Dermis blood vessel endothelial cell (primary cell): ENCODE measurements around the gene TARM1. TPM values are rescaled to one million over a fixed set of nuclear protein-coding genes. Genes with fewer than 3 reads are reported as not detected.
"Not testable (repeated sequence)": the region's sequence is repeated elsewhere in the genome, so short reads cannot be mapped to it uniquely, and the experiment has no call there.

ENCODE experiments used
- DNase-seq: peaks from one replicate; pipeline ENCODE4 v3.0.0; 2010
- total RNA-seq: library from RNA; depleted of rRNA; stranded (reverse); fragments of >200 nt; gene quantifications from 2 replicates; pipeline ENCODE4 v1.2.3, GENCODE V29; 2014

TARM1 gene
- total RNA-seq = not detected in 2 replicates

DNA sequence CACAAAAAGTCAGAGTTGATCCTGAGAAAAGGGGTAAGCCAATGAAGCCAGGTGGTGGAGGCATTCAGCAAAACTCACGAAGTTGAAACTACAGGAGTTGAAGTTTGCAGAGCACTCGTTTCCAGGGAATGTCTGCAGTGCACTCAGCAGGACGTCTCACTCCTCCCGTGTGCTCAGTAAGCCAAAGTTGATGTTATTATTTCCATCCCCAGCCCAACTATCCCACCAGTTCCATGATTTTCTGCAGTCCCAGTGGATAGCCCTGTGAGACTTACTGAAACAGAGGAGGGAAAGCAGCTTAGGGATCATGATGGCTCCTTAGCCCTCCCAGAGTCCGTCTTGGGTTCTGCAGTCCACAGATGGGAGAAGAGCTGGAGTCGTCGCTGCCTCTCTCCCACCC is at the start of gene TARM1:
TARM1 (minus strand) TSS at position 334 of the 400 bp plus-strand sequence; CDS start at position 309, 25 bp downstream.
- no peak for DNase-seq

DNA sequence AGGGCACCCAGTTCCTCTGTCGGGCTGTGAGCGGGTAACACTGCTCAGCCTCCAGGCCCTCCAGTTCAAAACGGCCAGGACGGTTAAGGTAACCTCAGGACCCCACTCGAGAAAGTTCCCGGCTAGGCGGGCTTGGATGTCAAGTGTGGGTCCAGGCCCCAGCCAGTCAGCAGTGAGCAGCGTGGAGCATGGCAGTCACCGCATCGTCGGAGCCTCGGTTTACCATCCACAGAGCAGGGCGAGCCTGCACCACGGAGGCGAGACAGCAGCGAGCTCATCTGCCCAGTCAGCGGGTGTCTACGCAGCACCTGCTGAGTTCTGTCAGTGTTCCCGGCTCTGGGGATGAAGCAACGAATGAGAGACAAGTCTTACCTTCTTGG is 48.4 kb upstream of the TARM1 start:
- no peak for DNase-seq

DNA sequence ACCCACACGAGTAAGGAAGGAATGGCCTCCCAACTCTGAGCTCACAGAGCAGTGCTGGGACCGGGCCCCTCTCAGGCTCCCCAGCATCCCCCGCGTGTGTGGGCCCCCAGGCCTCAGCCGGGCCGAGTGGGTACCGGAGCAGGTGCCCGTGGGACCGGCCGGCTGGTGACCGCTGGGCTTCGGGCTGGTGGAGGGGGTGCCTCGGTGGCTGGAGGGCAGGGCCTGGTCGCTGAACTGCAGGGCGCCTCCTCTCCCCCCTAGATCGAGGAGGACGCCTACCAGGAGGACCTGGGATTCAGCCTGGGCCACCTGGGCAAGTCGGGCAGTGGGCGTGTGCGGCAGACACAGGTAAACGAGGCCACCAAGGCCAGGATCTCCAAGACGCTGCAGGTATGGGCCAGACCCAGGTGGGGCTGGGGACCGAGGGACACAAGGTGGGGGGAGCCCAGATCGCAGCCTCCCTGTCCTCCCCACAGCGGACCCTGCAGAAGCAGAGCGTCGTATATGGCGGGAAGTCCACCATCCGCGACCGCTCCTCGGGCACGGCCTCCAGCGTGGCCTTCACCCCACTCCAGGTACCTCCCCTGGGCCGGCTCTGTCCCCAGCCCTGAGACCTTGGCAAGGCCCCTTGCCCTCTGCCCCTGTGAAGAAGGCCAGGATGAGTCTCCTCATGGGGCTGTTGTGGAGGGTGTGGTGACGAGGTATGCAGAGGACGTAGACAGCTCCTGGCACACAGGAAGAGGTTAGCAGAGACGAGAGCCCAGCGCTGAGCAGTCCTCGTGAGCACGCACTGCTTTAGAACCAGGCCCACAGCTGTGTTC is 47.8 kb upstream of the TARM1 start:
- DNase-seq = no peak

DNA sequence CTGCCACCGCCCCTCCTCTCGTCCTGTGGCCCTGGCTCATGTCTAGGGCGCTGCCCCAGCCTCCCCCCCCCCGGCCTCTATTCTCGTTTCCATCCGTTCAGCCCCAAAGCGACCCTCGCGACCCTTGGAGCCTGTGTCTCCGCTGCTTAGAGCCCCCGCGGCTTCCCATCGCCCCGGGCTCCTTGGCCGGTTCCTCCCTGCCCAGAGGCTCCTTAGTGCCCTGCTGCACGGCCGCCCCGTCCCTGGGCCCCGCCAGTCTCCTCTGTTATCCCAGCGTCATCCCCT is 47.2 kb upstream of the TARM1 start:
- no peak for DNase-seq

DNA sequence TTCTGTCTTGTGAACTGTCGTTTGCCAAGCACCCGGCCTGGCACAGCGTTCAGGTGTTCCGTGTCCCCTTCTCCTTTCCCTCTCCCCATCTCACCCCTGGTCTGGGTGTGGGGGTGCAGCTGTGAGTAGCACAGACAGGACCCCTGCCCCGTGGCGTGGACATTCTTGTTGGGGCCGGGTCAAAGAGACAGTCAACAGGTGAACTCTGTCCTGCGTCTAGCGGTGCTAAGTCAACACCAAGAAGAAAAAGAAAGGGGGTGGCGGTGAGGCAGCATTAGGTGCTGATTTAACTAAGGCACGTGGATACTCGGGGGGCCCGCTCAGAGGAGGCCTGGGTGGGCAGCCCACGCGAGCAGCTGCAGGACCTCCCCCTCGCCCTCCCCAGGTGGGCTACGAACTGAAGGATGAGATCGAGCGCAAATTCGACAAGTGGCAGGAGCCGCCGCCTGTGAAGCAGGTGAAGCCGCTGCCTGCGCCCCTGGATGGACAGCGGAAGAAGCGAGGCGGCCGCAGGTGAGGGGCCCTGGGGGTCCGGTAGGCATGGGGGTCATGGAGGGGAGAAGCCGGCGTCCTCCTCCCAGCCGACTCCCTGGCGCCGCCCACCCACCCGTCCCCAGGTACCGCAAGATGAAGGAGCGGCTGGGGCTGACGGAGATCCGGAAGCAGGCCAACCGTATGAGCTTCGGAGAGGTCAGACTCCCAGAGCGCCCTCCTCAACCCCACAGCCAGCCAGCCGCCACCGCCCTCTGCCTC is 46.7 kb upstream of the TARM1 start:
- DNase-seq = no peak

DNA sequence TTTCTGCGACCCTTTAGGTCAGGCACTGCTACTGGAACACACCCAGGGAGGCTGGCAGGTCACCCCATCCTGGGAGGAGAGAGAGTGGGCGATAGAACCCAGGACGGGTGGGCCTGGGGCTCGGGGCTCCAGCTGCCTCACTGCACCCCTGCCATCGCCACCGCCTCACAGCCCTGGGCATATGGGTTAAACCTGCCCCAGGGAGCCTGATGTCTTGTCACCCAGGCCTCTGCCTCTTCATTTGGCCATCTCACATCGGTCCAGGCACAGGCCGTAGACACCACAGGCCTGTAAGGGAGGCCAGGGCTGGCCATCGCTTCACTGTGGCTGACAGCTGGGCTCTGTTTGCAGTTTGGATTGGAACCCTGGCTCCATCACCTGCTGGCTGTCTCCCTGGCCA is 44.5 kb upstream of the TARM1 start:
- DNase-seq = no peak

DNA sequence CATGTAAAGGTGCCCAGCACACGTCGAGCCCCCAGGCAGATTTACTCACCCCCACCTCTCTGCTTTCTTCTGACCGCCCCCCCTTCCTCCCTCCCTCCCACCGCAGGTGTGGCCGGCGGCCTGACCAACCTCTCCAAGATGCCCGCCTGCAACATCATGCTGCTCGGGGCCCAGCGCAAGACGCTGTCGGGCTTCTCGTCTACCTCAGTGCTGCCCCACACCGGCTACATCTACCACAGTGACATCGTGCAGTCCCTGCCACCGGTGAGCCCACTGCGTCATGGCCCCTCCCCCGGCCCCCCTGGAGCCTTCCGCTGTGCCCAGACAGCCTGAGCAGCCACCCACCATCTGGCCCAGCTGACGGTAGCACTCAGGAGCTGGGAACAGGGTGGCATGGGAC is 43.2 kb upstream of the TARM1 start:
- DNase-seq = no peak

DNA sequence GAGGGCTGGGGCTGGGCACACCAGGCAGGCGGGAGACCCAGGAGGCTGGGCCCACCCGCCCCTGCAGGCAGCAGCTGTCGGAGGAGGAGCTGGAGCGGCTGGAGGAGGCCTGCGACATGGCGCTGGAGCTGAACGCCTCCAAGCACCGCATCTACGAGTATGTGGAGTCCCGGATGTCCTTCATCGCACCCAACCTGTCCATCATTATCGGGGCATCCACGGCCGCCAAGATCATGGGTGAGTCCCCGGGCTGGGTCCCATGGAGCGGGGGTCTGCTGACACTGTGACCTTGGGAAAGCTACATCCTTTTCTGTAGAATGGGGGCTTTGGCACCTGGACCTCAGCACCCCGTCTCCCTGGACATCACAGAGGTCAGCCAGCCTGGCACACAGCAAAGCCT is 42.5 kb upstream of the TARM1 start:
- no peak for DNase-seq

DNA sequence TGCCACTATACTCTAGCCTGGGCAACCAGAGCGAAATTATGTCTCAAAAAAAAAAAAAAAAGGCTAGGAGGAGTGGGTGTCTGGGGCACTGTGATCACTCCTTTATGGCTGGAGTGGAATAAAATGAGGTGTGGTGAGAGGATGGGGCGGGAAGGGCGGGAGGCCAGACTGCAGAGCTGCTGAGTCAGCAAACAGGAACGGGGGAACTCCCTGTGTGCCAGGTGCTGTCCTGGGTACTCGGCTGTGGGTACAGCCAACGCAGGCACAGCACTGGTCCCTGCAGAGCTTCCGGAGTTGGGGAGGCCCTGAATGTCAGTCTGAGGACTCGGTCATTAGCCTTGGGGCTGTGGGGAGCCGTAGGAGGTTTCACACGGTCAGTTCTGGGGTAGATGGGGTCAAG is 40.1 kb upstream of the TARM1 start:
- DNase-seq = no peak

DNA sequence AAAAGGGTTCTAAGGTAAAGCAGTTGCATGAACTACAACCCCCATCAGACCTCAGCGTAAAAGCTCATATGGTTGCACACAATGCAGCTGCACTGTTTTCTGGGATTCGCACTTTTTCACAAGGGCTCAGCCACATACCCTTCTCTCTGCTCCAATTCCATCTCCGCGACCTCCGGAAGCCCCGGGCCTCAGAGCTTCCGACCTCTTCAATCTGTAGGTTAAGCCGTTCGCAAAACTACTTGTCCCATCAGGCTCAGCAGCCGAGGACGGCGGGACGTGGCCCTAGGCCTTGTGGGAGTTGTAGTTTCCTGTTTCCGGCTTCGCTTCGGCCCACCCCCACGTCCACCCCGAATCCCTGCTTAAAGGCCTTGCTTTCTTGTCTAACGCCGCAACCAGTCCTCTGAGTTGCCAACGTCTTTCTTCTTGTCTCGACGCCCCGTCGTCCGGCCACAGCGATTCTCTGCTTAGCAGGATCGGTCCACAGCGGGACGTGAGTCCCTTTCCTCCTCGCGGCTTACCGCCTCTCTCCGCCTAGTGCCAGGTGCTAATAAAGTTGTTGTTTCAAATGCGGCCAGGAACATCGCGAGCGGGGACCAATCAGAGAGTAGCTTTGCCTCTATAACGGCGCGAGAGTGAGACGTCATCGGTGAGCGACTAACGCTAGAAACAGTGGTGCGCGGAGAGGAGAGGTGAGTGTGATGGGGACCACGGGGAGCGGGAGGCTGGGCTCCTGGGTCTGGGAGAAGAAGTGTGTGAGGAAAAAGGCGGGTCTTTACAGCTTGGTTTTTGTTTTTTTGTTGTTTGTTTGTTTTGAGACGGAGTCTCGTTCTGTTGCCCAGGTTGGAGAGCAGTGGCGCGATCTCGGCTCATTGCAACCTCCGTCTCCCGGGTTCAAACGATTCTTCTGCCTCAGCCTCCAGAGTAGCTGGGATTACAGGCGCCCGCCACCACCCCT is 34.2 kb upstream of the TARM1 start, which contains the start of the genes PRPF31 and TFPT:
PRPF31 (plus strand) TSS at position 646 of the 955 bp plus-strand sequence. CDS start 2,525 bp downstream, outside the sequence.
TFPT (minus strand) TSS at position 549 of the 955 bp plus-strand sequence; CDS start at position 161, 388 bp downstream.
- peak; percentile 99 for DNase-seq

DNA sequence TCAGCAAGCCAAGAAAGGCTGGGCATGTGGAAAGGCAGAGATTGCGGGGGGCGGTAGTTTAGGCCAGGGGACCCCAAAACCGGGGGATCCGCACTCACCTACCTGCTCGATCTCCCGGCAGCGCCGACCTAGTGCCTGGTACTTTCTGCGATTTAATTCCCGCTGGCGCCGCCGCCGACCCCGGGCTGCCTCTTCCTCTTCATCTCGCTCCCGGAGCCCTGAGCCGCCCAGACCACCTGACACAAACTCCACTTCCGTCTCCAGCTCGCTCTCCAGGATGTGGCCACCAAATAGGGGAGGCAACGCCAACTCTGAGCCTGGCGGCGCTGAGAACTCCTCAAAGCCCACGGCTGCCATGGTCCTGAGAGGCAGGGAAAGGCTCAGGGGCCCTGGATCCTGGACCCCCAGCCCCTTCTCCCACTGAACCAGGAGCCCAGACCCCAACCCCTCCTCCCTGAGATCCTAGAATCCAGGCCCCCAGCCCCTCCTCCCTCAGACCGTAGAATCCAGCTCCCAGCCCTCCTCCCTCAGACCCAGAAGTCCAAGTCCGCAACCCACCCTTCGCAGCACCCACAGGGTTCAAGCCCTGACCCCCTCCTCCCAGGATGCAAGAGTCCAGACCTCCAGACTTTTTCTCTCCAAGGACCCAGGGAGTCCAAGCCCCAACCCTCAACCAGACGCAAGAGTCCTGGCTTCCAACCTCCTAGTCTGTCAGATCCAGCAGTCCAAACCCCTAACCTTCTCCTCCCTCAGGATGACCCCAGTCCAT is 33.4 kb upstream of the TARM1 start:
- DNase-seq = peak; percentile 78

DNA sequence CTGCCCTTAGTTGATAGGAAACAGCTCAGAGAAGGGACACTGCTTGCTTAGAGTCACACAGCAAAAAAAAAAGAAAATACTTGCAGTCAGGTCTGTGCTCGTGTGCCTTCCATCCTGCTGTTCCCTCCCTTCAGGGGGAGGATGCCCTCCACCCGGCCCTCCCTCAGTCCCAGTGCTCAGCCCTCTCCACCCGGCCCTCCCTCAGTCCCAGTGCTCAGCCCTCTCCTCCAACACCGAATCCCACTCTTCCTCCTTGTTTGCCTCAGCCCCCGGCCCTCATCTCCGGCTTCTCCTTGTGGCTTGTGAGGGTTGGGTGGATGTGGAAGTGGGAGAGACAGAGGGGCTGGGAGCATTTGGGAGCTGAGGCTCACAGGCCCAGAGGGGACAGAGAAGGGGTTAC is 28.5 kb upstream of the TARM1 start:
- DNase-seq = no peak

DNA sequence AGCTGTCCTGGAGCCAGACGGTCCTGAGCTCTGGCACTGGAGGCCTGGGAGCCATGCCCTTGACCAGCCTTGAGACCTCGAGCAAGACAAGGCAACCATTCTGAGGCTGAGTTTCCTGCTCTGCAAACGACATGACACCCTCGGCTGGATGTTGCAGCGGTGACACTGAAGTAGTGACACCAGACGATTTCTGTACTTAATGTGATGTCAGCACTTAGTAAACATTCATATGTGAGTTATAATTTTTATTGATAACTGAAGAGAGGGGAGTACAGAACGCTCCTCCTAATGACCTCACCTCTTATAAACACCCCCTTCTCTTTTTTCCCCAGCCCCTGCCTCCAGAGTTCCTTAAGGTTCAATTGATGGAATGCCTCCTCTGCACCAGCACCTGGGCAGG is 27.3 kb upstream of the TARM1 start:
- no peak for DNase-seq

DNA sequence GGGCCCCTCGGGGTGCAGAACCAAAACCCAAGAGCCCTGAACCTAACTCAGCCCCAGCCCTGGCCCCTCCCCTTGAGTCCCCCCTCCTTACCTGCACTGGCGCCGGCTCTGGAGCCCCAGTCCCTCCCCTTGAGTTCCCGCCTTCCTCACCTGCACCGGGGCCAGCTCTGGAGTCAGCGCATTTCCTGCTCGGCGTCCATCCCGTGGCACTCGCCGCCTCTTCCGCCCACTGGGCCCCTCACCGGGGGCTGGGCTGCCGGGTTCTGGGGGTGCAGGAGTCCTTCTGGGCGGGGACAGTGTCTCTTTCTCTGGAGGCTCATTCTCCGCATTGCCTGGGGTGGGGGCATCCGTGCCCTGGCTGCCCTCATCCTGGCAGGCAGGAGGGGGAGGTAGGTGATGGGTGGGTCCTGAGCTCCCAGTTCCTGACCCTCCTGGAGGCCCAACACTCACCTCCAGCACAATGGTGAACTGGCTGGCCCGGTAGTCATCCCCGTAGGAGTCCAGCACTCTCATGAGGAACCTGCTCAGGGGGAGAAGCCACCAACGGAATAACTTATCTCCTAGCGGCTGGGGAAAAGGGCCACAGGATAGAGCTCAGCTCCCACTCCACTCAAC is 26.8 kb upstream of the TARM1 start:
- DNase-seq = no peak

DNA sequence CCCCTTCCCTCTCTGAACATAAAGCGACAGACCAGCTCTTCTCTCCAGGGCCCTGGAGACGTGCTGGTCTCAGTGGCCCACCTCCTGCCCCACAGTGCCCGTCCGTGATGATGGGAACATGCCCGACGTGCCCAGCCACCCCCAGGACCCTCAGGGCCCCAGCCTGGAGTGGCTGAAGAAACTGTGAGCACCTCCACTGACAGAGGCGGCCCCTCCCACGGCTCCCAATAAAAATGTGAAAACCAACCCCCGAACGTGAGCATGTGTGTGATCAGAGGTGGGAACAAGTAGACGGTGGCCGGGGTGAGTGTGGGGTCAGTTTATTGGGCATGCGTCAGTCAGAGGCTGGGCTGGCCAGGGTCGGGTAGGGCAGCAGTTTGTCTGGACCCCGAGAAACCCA is 25.6 kb upstream of the TARM1 start:
- no peak for DNase-seq

DNA sequence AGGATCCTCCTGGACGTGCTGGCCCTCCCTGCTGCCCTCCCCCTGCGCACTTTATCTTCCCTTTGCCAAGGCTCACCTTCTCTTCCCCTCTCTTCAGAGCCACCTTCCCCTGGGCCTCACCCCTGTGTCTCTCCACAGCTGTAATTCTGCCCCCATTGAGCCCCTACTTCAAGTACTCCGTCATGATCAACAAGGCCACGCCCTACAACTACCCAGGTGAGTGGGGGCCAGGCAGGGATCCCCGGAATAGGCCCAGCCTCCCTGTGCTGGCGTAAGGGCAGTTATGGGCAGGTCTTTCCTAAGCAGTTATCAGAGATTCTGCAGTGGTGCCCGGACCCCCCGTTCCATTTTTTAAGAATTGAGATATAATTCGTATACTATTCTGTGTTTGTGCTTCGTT is 24.6 kb upstream of the TARM1 start:
- DNase-seq = no peak

DNA sequence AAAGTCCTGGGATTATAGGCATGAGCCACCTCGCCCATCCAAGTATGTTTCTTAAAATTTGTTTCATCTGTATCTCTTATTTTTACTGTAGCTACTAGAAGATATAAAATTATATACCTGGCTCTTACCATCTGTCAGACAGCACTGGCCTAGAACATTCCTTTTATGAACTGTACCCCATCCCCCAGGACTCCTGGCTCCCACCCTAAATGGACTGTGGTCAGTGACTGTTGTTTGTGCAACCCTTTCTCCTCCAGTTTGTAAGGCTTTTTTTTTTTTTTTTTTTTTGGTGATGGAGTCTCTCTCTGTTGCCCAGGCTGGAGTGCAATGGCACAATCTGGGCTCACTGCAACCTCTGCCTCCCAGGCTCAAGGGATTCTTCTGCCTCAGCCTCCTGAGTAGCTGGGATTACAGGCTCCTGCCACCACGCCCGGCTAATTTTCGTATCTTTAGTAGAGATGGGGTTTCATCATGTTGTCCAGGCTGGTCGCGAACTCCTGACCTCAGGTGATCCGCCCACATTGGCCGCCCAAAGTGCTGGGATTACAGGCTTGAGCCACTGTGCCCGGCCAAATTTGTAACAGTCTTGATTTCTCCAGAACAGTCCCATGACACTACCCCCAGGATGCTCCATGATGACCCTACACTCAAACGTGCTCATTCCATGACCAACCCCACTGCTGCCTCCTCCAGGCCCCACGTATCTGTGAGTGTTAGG is 24.0 kb upstream of the TARM1 start:
- no peak for DNase-seq

DNA sequence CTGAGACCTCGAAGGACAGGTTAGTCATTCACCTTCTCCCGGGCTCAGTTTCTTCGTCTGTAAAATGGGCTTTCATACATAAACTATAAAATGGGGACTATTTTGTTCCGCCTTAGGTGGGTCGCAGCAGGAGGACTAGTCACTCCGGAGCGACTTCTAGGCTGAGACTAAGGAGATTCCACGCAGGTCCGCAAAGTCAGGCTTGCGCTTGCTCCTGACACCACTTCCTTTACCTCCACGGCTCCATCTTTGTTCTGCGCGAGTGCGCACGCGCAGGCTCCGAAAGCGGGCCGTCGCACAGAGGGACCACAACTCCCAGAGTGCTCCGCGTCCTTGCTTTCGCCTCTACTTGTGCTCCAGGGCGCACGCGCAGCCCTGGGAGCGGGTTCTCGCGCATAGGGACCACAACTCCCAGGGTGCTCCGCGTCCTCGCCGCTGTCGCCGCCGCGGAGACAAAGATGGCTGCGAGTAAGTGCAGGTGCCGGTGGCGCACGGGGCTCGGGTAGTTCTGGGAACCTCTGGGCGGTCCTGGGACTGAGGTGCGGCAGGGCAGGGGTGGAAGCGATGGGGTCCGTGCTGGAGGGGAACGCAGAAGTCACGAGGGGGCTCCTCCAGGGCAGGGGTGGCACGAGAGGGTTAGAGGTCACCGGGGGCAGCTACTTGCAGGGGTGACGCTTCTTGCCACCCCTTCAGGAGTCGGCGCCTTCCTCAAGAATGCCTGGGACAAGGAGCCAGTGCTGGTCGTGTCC is 21.4 kb upstream of the TARM1 start, which contains the start of gene NDUFA3:
NDUFA3 (plus strand) TSS at position 435 of the 749 bp plus-strand sequence; CDS start at position 459, 24 bp downstream.
- peak; percentile 99 for DNase-seq

DNA sequence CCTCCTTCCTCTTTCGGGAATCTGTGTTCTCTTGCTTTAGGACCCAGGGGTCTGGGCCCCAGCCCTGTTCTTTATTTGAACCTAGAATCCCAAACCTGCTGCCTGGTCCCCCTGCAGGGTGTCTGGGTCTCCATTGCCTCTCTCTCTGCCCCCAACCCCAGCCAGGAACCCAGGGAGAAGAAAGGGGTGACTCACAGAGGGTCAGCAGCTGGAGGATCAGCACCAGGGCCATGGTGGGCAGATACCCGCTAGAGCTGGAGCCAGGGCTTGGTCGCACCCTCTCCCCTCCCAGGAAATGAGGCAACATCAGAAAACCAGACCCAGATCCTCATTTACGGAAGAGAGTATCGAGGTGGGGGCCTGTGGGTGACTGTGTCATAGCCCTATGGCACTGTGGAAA is 19.4 kb upstream of the TARM1 start, which contains the start of gene OSCAR:
OSCAR (minus strand) TSS at position 243 of the 400 bp plus-strand sequence; CDS start at position 232, 11 bp downstream.
- no peak for DNase-seq

DNA sequence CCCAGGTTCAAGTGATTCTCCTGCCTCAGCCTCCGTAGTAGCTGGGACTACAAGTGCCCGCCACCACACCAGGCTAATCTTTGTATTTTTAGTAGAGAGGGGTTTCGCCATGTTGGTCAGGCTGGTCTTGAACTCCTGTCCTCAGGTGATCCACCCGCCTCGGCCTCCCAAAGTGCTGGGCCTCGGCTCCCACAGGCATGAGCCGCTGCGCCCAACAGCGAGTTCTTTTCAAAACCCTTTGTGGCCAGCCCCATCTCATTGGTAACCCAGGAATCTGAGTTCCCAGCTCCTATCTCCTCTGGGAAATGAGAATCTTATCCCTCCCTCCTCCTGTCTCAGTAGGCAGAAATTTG is 18.7 kb upstream of the TARM1 start:
- not testable (repeated sequence) for DNase-seq
